Adipocyte (in vitro differentiated cells): ENCODE data around the gene RAVER1.
A peak's percentile ranks its signal among the peaks of the same experiment; 100 is the strongest.

Source experiments
- DNase-seq: peaks from one replicate; pipeline ENCODE4 v3.0.0-alpha.2; 2015; ENCODE audit warnings: low read depth
- H3K27me3 ChIP-seq: replicated peaks from 2 replicates; pipeline ENCODE4 v1.7.0; 2013; ENCODE audit warnings: mild to moderate bottlenecking, low read length, moderate library complexity; ENCODE audit not compliant: control insufficient read depth, insufficient read depth
- H3K36me3 ChIP-seq: 2 replicates; pipeline ENCODE4 v1.7.0; 2013; ENCODE audit warnings: low read length, mild to moderate bottlenecking, moderate library complexity; ENCODE audit not compliant: control insufficient read depth, insufficient read depth, severe bottlenecking
- H3K4me1 ChIP-seq: 2 replicates; pipeline ENCODE4 v1.7.0; 2013; ENCODE audit warnings: mild to moderate bottlenecking, low read length, moderate library complexity; ENCODE audit not compliant: control insufficient read depth, insufficient read depth
- H3K4me3 ChIP-seq: 2 replicates; pipeline ENCODE4 v1.7.0; 2013; ENCODE audit warnings: mild to moderate bottlenecking, low read length, moderate library complexity
- H3K9ac ChIP-seq: 2 replicates; pipeline ENCODE4 v1.7.0; 2013; ENCODE audit warnings: mild to moderate bottlenecking, low read length, moderate library complexity
- H3K9me3 ChIP-seq: 2 replicates; pipeline ENCODE4 v1.7.0; 2013; ENCODE audit warnings: mild to moderate bottlenecking, low read length, moderate library complexity; ENCODE audit not compliant: control insufficient read depth

Gene RAVER1

GRCh38 chr19:10270616-10271394, 62.5 kb downstream of the RAVER1 start, which contains the start of gene ICAM1:
ICAM1 (plus strand) TSS chr19:10271120; CDS start chr19:10271160, 40 bp downstream.
- H3K36me3 ChIP-seq = no peaks in the 10 kb centered on the region
- peak within 1 kb of the TSS; percentile 75 for H3K4me3 ChIP-seq
- peak; percentile 33 for DNase-seq
- no peaks in the 10 kb centered on the region for H3K27me3 ChIP-seq
- peak within 1 kb of the TSS; percentile 73 for H3K9ac ChIP-seq
- no peaks in the 10 kb centered on the region for H3K9me3 ChIP-seq
- peaks cover 5% of the 10 kb centered on the region for H3K4me1 ChIP-seq

GRCh38 chr19:10270180-10270615, 63.1 kb downstream of the RAVER1 start:
- H3K9ac ChIP-seq = peak overlapping the region; percentile 73
- no peaks in the 10 kb centered on the region for H3K36me3 ChIP-seq
- H3K27me3 ChIP-seq = no peaks in the 10 kb centered on the region
- H3K4me3 ChIP-seq = peak overlapping the region; percentile 75
- H3K4me1 ChIP-seq = peaks cover 5% of the 10 kb centered on the region
- DNase-seq = no peak
- H3K9me3 ChIP-seq = no peaks in the 10 kb centered on the region

GRCh38 chr19:10269333-10270179, 63.8 kb downstream of the RAVER1 start:
- Histone ChIP-seq H3K9ac (peak overlapping the region; percentile 73), H3K4me1 (peaks cover 5% of the 10 kb centered on the region), H3K9me3 (no peaks in the 10 kb centered on the region), H3K27me3 (no peaks in the 10 kb centered on the region), H3K4me3 (peak overlapping the region; percentile 75), H3K36me3 (no peaks in the 10 kb centered on the region)
- peak; percentile 90 for DNase-seq

GRCh38 chr19:10268071-10268470, 65.3 kb downstream of the RAVER1 start:
- Histone ChIP-seq H3K9me3 (no peaks in the 10 kb centered on the region), H3K27me3 (no peaks in the 10 kb centered on the region), H3K9ac (no peak overlapping the region), H3K4me1 (peaks cover 5% of the 10 kb centered on the region), H3K4me3 (no peak overlapping the region), H3K36me3 (no peaks in the 10 kb centered on the region)
- DNase-seq = no peak

DNA sequence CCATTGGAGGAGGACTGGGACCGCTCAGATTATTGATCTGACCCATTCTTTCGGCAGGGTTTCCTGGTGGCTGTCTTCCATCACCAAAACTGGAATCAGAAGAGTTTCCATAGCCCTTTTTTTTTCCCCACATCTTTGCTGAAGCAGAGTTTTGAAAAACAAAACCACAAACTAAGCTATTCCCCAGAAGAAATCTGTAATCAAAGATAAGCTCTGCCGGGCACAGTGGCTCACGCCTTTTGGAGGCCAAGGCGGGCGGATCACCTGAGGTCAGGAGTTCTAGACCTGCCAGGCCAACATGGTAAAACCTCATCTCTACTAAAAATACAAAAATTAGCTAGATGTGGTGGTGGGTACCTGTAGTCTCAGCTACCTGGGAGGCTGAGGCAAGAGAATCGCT, 66.6 kb downstream of the RAVER1 start:
- DNase-seq = no peak

More for the DNA sequence above, 66.6 kb downstream of the RAVER1 start:
- no peak overlapping the region for H3K4me3 ChIP-seq
- no peaks in the 10 kb centered on the region for H3K27me3 ChIP-seq
- no peaks in the 10 kb centered on the region for H3K36me3 ChIP-seq
- peaks cover 5% of the 10 kb centered on the region for H3K4me1 ChIP-seq
- no peaks in the 10 kb centered on the region for H3K9me3 ChIP-seq
- H3K9ac ChIP-seq = no peak overlapping the region
